ENCODE measurements around the gene SLC35B4.

DNA sequence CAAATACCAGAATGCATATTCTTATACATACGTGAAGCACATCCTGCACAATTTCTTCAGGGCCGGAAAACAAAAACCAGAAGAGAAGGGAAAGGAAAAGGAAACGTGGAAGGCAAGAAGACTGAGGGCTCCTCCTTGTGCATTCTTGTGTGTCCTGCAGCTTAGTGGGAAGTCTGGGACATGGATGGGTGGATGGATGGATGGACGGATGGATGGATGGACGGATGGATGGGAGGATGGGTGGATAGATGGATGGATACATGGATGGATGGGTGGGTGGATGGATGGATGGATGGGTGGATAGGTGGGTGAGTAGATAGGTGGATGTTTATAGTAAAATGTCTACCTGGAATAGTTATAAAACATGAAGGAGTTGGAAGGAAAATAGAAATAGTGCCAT is 30.8 kb upstream of the SLC35B4 start:
- TF ChIP-seq, protein P1, sequence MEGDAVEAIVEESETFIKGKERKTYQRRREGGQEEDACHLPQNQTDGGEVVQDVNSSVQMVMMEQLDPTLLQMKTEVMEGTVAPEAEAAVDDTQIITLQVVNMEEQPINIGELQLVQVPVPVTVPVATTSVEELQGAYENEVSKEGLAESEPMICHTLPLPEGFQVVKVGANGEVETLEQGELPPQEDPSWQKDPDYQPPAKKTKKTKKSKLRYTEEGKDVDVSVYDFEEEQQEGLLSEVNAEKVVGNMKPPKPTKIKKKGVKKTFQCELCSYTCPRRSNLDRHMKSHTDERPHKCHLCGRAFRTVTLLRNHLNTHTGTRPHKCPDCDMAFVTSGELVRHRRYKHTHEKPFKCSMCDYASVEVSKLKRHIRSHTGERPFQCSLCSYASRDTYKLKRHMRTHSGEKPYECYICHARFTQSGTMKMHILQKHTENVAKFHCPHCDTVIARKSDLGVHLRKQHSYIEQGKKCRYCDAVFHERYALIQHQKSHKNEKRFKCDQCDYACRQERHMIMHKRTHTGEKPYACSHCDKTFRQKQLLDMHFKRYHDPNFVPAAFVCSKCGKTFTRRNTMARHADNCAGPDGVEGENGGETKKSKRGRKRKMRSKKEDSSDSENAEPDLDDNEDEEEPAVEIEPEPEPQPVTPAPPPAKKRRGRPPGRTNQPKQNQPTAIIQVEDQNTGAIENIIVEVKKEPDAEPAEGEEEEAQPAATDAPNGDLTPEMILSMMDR (IDR thresholded peaks at IDR 0.05; ENCODE audit: insufficient read depth, low read length, poor library complexity, severe bottlenecking), result no peak
- no peak for TF ChIP-seq EZH2phosphoT487 (conservative IDR thresholded peaks at IDR 0.05; ENCODE audit: low read length)
